Measurements from ENCODE around the gene CNTNAP2. TPM values are rescaled to one million over a fixed set of nuclear protein-coding genes. Genes with fewer than 3 reads are reported as not detected.

The CNTNAP2 gene
- total and polyA plus RNA-seq, 12 donors = 0.07 to 0.77 (median 0.24) TPM

GRCh38 chr7:146702898-146703297, 586.3 kb downstream of the CNTNAP2 start:
- DNase-seq = no peak
- Histone ChIP-seq H3K36me3 (no peaks in the 10 kb centered on the region), H3K4me3 (no peak overlapping the region), H3K9me3 (no peaks in the 10 kb centered on the region), H3K27me3 (no peaks in the 10 kb centered on the region), H3K4me1 (no peaks in the 10 kb centered on the region), H3K27ac (no peak overlapping the region)
- 54 to 56% methylated on average over 1 of the region's 1 CpG for WGBS, 2 donors
- ATAC-seq = no peak
- no peak for TF ChIP-seq CTCF (IDR thresholded peaks at IDR 0.05)
- intact Hi-C loops (cut with DNase I) = no loop called here

- H3K36me3 ChIP-seq = no peaks in the 10 kb centered on the region
- H3K4me3 ChIP-seq = no peak overlapping the region
- H3K9me3 ChIP-seq = no peaks in the 10 kb centered on the region
- no peak for ATAC-seq
- 75 to 86% methylated on average over 4 of the region's 4 CpGs for WGBS, 2 donors
- TF ChIP-seq CTCF (IDR thresholded peaks at IDR 0.05) = no peak
- no peaks in the 10 kb centered on the region for H3K4me1 ChIP-seq
- DNase-seq = no peak
- H3K27ac ChIP-seq = no peak overlapping the region
- intact Hi-C loops (cut with DNase I) = no loop called here
- no peaks in the 10 kb centered on the region for H3K27me3 ChIP-seq
Observed at GRCh38 chr7:146709451-146710027, 592.9 kb downstream of the CNTNAP2 start.

- no peak for ATAC-seq
- H3K36me3 ChIP-seq = no peaks in the 10 kb centered on the region
- no peak for DNase-seq
- no peak overlapping the region for H3K4me3 ChIP-seq
- H3K9me3 ChIP-seq = no peaks in the 10 kb centered on the region
- TF ChIP-seq CTCF (IDR thresholded peaks at IDR 0.05) = no peak
- H3K4me1 ChIP-seq = no peaks in the 10 kb centered on the region
- no peak overlapping the region for H3K27ac ChIP-seq
- intact Hi-C loops (cut with DNase I) = no loop called here
- WGBS, 2 donors = 55 to 84% methylated on average over 1 of the region's 1 CpG
- H3K27me3 ChIP-seq = no peaks in the 10 kb centered on the region
Observed at GRCh38 chr7:146713205-146713604, 596.6 kb downstream of the CNTNAP2 start.

- no peak for DNase-seq
- Histone ChIP-seq H3K4me1 (no peaks in the 10 kb centered on the region), H3K9me3 (no peaks in the 10 kb centered on the region), H3K27me3 (no peaks in the 10 kb centered on the region), H3K36me3 (no peaks in the 10 kb centered on the region), H3K4me3 (no peak overlapping the region), H3K27ac (no peak overlapping the region)
- 90% methylated on average over 3 of the region's 3 CpGs for WGBS, 2 donors
- intact Hi-C loops (cut with DNase I) = no loop called here
- no peak for ATAC-seq
- TF ChIP-seq CTCF (IDR thresholded peaks at IDR 0.05) = no peak
Observed at GRCh38 chr7:146713934-146714333, 597.3 kb downstream of the CNTNAP2 start.

Data from heart right ventricle (tissue), 16 donors.